Measurements from ENCODE around the gene HOXA3.

The HOXA3 gene

GRCh38 chr7:27157702-27158431, 5.5 kb upstream of the HOXA3 start:
- no peak for TF ChIP-seq CTCF (IDR thresholded peaks at IDR 0.05; ENCODE audit: low read depth, low read length)
- H3K9me3 ChIP-seq (ENCODE audit: severe bottlenecking) = peaks cover 13% of the 10 kb centered on the region
- H3K27me3 ChIP-seq (ENCODE audit: insufficient read depth, low read depth, severe bottlenecking) = peaks cover 36% of the 10 kb centered on the region
- H3K27ac ChIP-seq = no peak overlapping the region
- no peaks in the 10 kb centered on the region for H3K36me3 ChIP-seq
- DNase-seq = peak; percentile 5
- no peak overlapping the region for H3K4me3 ChIP-seq (ENCODE audit: low read depth, low read length)

GRCh38 chr7:27156916-27157701, 4.7 kb upstream of the HOXA3 start:
- Histone ChIP-seq H3K27me3 (ENCODE audit: insufficient read depth, low read depth, severe bottlenecking) (peaks cover 42% of the 10 kb centered on the region), H3K27ac (peak overlapping the region; percentile 72), H3K9me3 (ENCODE audit: severe bottlenecking) (peaks cover 13% of the 10 kb centered on the region)

DNA sequence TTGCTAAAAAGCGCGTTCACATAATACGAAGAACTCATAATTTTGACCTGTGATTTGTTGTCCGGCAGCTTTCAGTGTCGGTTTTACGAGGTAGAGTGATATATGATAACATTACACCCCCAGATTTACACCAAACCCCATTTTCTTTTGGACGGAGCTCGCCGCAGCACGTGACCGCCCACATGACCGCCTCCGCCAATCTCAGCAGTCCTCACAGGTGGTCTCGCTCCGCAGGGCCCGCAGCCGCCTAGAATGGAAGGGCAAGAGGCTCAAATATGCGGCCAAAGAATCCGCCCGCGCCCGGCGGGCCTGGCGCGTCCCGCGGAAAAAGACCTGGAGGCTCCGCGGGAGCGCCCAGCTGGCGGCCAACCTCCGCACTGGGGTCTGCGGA, 4.1 kb upstream of the HOXA3 start, which contains the start of gene HOXA7:
TSS of gene HOXA7 (minus strand) at position 168 of the 391 bp plus-strand sequence. CDS start at position 38, 130 bp downstream.
- Histone ChIP-seq H3K36me3 (no peaks in the 10 kb centered on the region), H3K9me3 (ENCODE audit: severe bottlenecking) (peaks cover 13% of the 10 kb centered on the region), H3K27me3 (ENCODE audit: insufficient read depth, low read depth, severe bottlenecking) (peaks cover 43% of the 10 kb centered on the region), H3K27ac (peak within 1 kb of the TSS; percentile 72), H3K4me3 (ENCODE audit: low read depth, low read length) (peak within 1 kb of the TSS; percentile 73)
- no peak for TF ChIP-seq CTCF (IDR thresholded peaks at IDR 0.05; ENCODE audit: low read depth, low read length)
- peak; percentile 75 for DNase-seq

More at GRCh38 chr7:27156916-27157701, 4.7 kb upstream of the HOXA3 start:
- Histone ChIP-seq H3K4me3 (ENCODE audit: low read depth, low read length) (peak overlapping the region; percentile 73), H3K36me3 (no peaks in the 10 kb centered on the region)
- no peak for TF ChIP-seq CTCF (IDR thresholded peaks at IDR 0.05; ENCODE audit: low read depth, low read length)
- no peak for DNase-seq

DNA sequence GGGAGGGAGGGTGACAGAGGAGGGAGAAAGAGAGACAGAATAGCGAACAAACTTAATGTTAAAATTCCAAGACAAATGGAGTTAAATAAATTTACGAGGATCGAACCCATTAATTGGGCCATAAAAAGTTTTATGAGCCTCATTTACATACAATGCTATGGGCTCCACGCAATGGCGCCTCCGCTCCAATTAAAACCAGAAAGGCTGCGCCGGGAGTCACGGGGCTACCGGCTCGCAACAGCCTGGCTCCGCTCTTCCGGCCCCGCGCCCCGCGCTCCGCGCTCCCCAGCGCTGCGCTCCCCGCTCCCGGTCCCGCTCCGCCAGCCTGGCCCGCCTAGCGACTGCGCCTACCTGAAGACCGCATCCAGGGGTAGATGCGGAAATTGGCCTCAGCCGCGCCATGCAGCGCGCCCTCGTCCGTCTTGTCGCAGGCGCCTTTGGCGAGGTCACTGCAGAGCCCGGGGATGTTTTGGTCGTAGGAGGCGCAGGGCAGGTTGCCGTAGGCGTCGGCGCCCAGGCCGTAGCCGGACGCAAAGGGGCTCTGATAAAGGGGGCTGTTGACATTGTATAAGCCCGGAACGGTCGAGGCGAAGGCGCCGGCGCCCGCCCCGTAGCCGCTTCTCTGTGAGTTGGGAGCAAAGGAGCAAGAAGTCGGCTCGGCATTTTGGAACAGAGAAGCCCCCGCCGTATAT, 3.6 kb upstream of the HOXA3 start:
- Histone ChIP-seq H3K36me3 (no peaks in the 10 kb centered on the region), H3K27me3 (ENCODE audit: insufficient read depth, low read depth, severe bottlenecking) (peaks cover 48% of the 10 kb centered on the region), H3K9me3 (ENCODE audit: severe bottlenecking) (peaks cover 13% of the 10 kb centered on the region), H3K4me3 (ENCODE audit: low read depth, low read length) (peak overlapping the region; percentile 73), H3K27ac (peak overlapping the region; percentile 72)
- DNase-seq = peak; percentile 31
- TF ChIP-seq CTCF (IDR thresholded peaks at IDR 0.05; ENCODE audit: low read depth, low read length) = no peak

GRCh38 chr7:27154901-27155815, 2.8 kb upstream of the HOXA3 start:
- Histone ChIP-seq H3K4me3 (ENCODE audit: low read depth, low read length) (peak overlapping the region; percentile 73), H3K27me3 (ENCODE audit: insufficient read depth, low read depth, severe bottlenecking) (peaks cover 51% of the 10 kb centered on the region), H3K9me3 (ENCODE audit: severe bottlenecking) (peaks cover 13% of the 10 kb centered on the region), H3K27ac (no peak overlapping the region), H3K36me3 (no peaks in the 10 kb centered on the region)
- no peak for TF ChIP-seq CTCF (IDR thresholded peaks at IDR 0.05; ENCODE audit: low read depth, low read length)
- DNase-seq = peak; percentile 6

Data from WERI-Rb-1 (cell line).